HepG2 (cell line): ENCODE data around the gene ULK3. TPM values are rescaled to one million over a fixed set of nuclear protein-coding genes. Genes with fewer than 3 reads are reported as not detected.

Experiments
- AKAP8 ChIP-seq: sonication (generic); formaldehyde crosslinking; IDR thresholded peaks from 2 replicates; pipeline ENCODE4 v1.5.1; 2020; ENCODE audit warnings: mild to moderate bottlenecking, missing genetic modification reagents
- ATF7 ChIP-seq, 2 experiments: fragments of 450-650 bp in 1 of 2; sonication (generic) in 1 of 2; formaldehyde crosslinking in 1 of 2; IDR thresholded peaks; 2 replicates each; pipeline versions ENCODE4 v1.4.0 to v1.6.1; 2016 to 2020; ENCODE audit warnings: antibody characterized with exemption in 1 of 2, mild to moderate bottlenecking in 1 of 2, missing genetic modification reagents in 1 of 2
- ELF1 ChIP-seq: sonication (generic); formaldehyde crosslinking; IDR thresholded peaks from 2 replicates; pipeline ENCODE4 v1.4.0; 2020; ENCODE audit warnings: missing genetic modification reagents
- FOXK2 ChIP-seq: fragments of 450-650 bp; IDR thresholded peaks from 2 replicates; pipeline ENCODE4 v1.6.1; 2016
- GLMP ChIP-seq: sonication (generic); formaldehyde crosslinking; IDR thresholded peaks from 2 replicates; pipeline ENCODE4 v1.9.0; 2021; ENCODE audit warnings: missing genetic modification reagents, mild to moderate bottlenecking, borderline replicate concordance
- IKZF4 ChIP-seq: sonication (generic); formaldehyde crosslinking; IDR thresholded peaks from 2 replicates; pipeline ENCODE4 v1.5.1; 2020; ENCODE audit warnings: borderline replicate concordance, mild to moderate bottlenecking, low read depth, missing genetic modification reagents; ENCODE audit errors: not compliant biosample characterization
- LRRFIP1 ChIP-seq: sonication (generic); formaldehyde crosslinking; conservative IDR thresholded peaks from 2 replicates; pipeline ENCODE4 v1.4.0; 2020; ENCODE audit warnings: missing genetic modification reagents
- POLR2G ChIP-seq: fragments of 200-400 bp; formaldehyde crosslinking; IDR thresholded peaks from 2 replicates; pipeline ENCODE4 v1.6.1; 2018; ENCODE audit warnings: mild to moderate bottlenecking, low read depth, low read length, moderate library complexity
- RARA ChIP-seq: IDR thresholded peaks from 2 replicates; pipeline ENCODE4 v1.6.1; 2016; ENCODE audit warnings: missing genetic modification reagents, missing compliant biosample characterization
- SALL2 ChIP-seq: sonication (generic); formaldehyde crosslinking; IDR thresholded peaks from 2 replicates; pipeline ENCODE4 v1.8.1; 2023; ENCODE audit warnings: mild to moderate bottlenecking, missing genetic modification reagents, inconsistent platforms
- SP140L ChIP-seq: sonication (generic); formaldehyde crosslinking; IDR thresholded peaks from 2 replicates; pipeline ENCODE4 v1.4.0; 2020; ENCODE audit warnings: missing genetic modification reagents, borderline replicate concordance
- ZNF225 ChIP-seq: sonication (generic); formaldehyde crosslinking; IDR thresholded peaks from 2 replicates; pipeline ENCODE4 v1.4.0; 2020; ENCODE audit warnings: mild to moderate bottlenecking, missing genetic modification reagents
- ZNF333 ChIP-seq: sonication (generic); formaldehyde crosslinking; IDR thresholded peaks from 2 replicates; pipeline ENCODE4 v1.4.0; 2020; ENCODE audit warnings: mild to moderate bottlenecking, missing genetic modification reagents, borderline replicate concordance
- ZNF414 ChIP-seq: sonication (generic); formaldehyde crosslinking; IDR thresholded peaks from 2 replicates; pipeline ENCODE4 v1.5.0; 2020; ENCODE audit warnings: missing genetic modification reagents
- ZNF616 ChIP-seq: sonication (generic); formaldehyde crosslinking; IDR thresholded peaks from 2 replicates; pipeline ENCODE4 v1.5.0; 2020; ENCODE audit warnings: low read depth, mild to moderate bottlenecking, missing genetic modification reagents
- ZNF75D ChIP-seq: sonication (generic); formaldehyde crosslinking; IDR thresholded peaks from 2 replicates; pipeline ENCODE4 v1.8.1; 2023; ENCODE audit warnings: missing genetic modification reagents, mild to moderate bottlenecking, borderline replicate concordance
- polyA plus RNA-seq, 8 experiments: library from polyadenylated mRNA; depleted of rRNA in 3 of 8; stranded (reverse) in 7 of 8; unstranded in 1 of 8; fragments of >200 nt; fragmentation: Illumina TruSeq in 4 of 8; extraction: Trizol in 4 of 8; gene quantifications; 2 replicates each; pipeline versions ENCODE4 v1.2.1 to v1.2.3, GENCODE V29; 2011 to 2016; ENCODE audit warnings: low read depth in 4 of 8, missing spikeins in 1 of 8, mixed read lengths in 1 of 8; ENCODE audit not compliant: insufficient read depth in 1 of 8
- total RNA-seq, 5 experiments: library from RNA; depleted of rRNA; stranded (reverse); fragments of >200 nt; fragmentation: Illumina TruSeq; extraction: Trizol; gene quantifications; 2 replicates each; pipeline ENCODE4 v1.2.3, GENCODE V29; 2016; ENCODE audit warnings: low read depth in 1 of 5
- TF ChIP-seq, protein P1 (sequence below): sonication (generic); formaldehyde crosslinking; IDR thresholded peaks from 2 replicates; pipeline ENCODE4 v1.8.0; 2022; ENCODE audit warnings: missing genetic modification reagents, mild to moderate bottlenecking, inconsistent platforms, borderline replicate concordance
- TF ChIP-seq, protein P2 (sequence below): sonication (generic); formaldehyde crosslinking; IDR thresholded peaks from 2 replicates; pipeline ENCODE4 v1.4.0; 2020; ENCODE audit warnings: mild to moderate bottlenecking, missing genetic modification reagents
- TF ChIP-seq, protein P3 (sequence below): sonication (generic); formaldehyde crosslinking; IDR thresholded peaks from 2 replicates; pipeline ENCODE4 v1.4.0; 2020; ENCODE audit warnings: mild to moderate bottlenecking, missing genetic modification reagents

Gene ULK3
- total and polyA plus RNA-seq, 2 of the 13 experiments (the other 11 are each of a cell fraction or from before 2014, with no cell fraction given) = 15.2 to 23.7 TPM

- TF ChIP-seq, protein P1, sequence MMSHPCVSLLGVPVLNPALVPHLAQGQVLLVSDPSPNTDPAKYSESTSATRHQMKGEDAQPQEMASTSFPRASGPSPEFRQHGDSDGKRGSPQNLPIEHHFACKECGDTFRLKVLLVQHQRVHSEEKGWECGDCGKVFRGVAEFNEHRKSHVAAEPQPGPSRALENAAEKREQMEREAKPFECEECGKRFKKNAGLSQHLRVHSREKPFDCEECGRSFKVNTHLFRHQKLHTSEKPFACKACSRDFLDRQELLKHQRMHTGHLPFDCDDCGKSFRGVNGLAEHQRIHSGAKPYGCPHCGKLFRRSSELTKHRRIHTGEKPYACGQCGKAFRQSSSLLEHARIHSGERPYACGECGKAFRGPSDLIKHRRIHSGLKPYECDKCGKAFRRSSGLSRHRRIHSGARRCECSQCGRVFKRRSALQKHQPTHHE (CRISPR knock-in tag) = no peak
- TF ChIP-seq SALL2 (CRISPR knock-in tag) (no peak), FOXK2 (no peak), ZNF414 (CRISPR knock-in tag) (no peak), ZNF225 (CRISPR knock-in tag) (no peak), ZNF616 (CRISPR knock-in tag) (no peak), ZNF333 (CRISPR knock-in tag) (no peak), IKZF4 (peak; percentile 79), AKAP8 (no peak), ATF7 (IDR thresholded peaks at IDR 0.05) (peak; percentile 78), ATF7 (CRISPR knock-in tag; IDR thresholded peaks at IDR 0.05) (no peak), ELF1 (CRISPR knock-in tag) (peak; percentile 94), GLMP (no peak), POLR2G (peak; percentile 91), RARA (CRISPR knock-in tag) (no peak), SP140L (no peak), ZNF75D (CRISPR knock-in tag) (no peak), LRRFIP1 (no peak)
- TF ChIP-seq, protein P2, sequence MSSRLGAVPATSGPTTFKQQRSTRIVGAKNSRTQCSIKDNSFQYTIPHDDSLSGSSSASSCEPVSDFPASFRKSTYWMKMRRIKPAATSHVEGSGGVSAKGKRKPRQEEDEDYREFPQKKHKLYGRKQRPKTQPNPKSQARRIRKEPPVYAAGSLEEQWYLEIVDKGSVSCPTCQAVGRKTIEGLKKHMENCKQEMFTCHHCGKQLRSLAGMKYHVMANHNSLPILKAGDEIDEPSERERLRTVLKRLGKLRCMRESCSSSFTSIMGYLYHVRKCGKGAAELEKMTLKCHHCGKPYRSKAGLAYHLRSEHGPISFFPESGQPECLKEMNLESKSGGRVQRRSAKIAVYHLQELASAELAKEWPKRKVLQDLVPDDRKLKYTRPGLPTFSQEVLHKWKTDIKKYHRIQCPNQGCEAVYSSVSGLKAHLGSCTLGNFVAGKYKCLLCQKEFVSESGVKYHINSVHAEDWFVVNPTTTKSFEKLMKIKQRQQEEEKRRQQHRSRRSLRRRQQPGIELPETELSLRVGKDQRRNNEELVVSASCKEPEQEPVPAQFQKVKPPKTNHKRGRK = no peak
- TF ChIP-seq, protein P3, sequence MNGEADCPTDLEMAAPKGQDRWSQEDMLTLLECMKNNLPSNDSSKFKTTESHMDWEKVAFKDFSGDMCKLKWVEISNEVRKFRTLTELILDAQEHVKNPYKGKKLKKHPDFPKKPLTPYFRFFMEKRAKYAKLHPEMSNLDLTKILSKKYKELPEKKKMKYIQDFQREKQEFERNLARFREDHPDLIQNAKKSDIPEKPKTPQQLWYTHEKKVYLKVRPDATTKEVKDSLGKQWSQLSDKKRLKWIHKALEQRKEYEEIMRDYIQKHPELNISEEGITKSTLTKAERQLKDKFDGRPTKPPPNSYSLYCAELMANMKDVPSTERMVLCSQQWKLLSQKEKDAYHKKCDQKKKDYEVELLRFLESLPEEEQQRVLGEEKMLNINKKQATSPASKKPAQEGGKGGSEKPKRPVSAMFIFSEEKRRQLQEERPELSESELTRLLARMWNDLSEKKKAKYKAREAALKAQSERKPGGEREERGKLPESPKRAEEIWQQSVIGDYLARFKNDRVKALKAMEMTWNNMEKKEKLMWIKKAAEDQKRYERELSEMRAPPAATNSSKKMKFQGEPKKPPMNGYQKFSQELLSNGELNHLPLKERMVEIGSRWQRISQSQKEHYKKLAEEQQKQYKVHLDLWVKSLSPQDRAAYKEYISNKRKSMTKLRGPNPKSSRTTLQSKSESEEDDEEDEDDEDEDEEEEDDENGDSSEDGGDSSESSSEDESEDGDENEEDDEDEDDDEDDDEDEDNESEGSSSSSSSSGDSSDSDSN = peak; percentile 42; the same call in 1 of the 2 replicates
These were observed 30.2 kb upstream of the ULK3 start, which contains the start of gene SCAMP2 (continued) for GRCh38 chr15:74873036-74873755.
